Retinal pigment epithelial cell (primary cell): ENCODE data around the gene WWOX.

Experiments used
- DNase-seq: peaks from one replicate; pipeline ENCODE4 v3.0.0-alpha.2; 2010; ENCODE audit warnings: low read depth
- H3K4me3 ChIP-seq: 2 replicates; pipeline ENCODE4 v1.5.1; 2011; ENCODE audit warnings: mild to moderate bottlenecking, low read length, control low read depth, moderate library complexity
- CTCF ChIP-seq: conservative IDR thresholded peaks from 2 replicates; pipeline ENCODE4 v1.5.1; 2011; ENCODE audit warnings: low read depth, low read length, control low read depth, inconsistent platforms

Gene WWOX

GRCh38 chr16:78189121-78189520 is 89.7 kb downstream of the WWOX start:
- no peak for DNase-seq
- no peak overlapping the region for H3K4me3 ChIP-seq
- no peak for TF ChIP-seq CTCF

DNA sequence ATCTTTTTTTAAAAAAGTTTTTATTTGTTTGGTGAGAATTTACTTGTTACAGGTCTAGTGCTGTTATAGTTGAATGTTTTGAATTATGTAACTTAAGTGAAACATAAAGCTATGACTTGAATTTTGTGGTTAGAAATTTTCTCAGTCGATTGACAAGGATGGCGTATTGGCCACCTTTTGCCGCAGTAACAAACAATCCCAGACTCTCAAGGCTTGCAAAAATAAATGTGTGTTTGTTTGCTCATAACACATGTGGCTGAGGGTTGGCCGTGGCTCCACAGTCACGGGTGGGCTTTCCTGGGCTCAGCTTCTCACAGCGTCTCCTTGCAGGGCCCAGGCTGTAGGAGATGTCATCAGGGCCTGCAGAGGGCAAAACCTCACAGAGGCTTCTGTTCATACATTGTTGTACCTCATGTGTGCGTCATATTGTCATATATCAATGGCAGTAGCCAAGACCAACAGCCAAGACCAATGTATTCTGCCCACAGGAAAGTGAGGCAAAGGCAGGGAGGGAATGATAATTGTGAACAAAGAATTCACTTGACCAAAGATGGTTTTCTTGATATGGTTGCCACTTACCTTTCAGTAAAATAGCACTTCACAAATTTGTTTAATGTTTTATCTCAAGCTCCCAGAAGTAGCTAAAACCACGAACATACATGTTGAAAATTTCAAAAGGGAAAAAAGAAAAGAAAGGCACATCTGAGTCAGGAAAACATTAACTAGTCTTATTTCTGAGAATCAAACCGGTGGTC is 93.5 kb downstream of the WWOX start:
- no peak overlapping the region for H3K4me3 ChIP-seq
- TF ChIP-seq CTCF, result no peak
- no peak for DNase-seq

GRCh38 chr16:78194948-78195347 is 95.5 kb downstream of the WWOX start:
- no peak for TF ChIP-seq CTCF
- no peak for DNase-seq
- no peak overlapping the region for H3K4me3 ChIP-seq

DNA sequence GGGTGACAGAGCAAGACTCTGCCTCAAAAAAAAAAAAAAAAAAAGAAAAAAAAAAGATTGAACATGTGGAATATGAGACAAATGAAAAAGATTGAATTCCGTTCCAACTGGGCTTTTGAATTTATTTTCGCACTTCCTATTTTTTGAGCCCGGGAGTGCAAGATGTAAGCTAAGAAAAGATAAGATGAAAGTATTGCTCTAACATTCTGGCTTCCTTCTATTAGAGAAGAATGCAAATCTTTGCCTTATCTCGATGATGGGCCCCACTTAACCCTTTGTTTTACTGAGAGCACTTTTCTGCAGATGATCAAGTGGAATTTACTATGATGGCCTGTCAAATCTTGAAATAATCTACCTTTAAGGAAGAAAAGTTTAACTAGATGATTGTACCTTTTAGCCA is 96.3 kb downstream of the WWOX start:
- H3K4me3 ChIP-seq, result no peak overlapping the region
- no peak for DNase-seq
- TF ChIP-seq CTCF, result no peak

DNA sequence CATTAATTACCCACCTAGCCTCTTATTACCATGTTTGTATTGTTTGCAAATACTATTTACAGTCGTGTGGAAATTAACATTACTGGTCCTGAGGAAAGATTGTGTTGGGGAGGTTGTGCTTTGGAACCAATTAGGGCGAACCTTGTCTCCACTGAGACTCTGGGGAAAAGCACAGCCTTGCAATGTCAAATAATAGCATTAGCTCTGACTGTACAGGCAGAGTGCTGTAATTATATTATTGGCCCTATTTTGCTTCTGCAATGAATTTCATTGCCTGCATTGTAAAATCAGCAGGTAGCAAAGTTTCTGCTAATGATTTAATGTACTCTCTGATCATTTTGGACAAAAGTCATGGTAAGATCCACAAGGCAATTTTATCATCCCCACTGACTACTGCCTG is 97.0 kb downstream of the WWOX start:
- no peak for DNase-seq
- no peak for TF ChIP-seq CTCF
- no peak overlapping the region for H3K4me3 ChIP-seq

- DNase-seq, result no peak
- TF ChIP-seq CTCF, result no peak
- no peak overlapping the region for H3K4me3 ChIP-seq
Measured at GRCh38 chr16:78198288-78198687, 98.8 kb downstream of the WWOX start.

- no peak overlapping the region for H3K4me3 ChIP-seq
- no peak for DNase-seq
- TF ChIP-seq CTCF, result no peak
Measured at GRCh38 chr16:78199325-78200022, 100.0 kb downstream of the WWOX start.
